Endothelial cell of umbilical vein (primary cell): ENCODE data around the gene ZNF385B. TPM values are rescaled to one million over a fixed set of nuclear protein-coding genes. Genes with fewer than 3 reads are reported as not detected.

Source experiments
- BruUV-seq: library from RNA; stranded (reverse); fragments of 400-500 nt; replicated peaks from 2 replicates; lab custom pipeline; 2021; lab: Mats Ljungman, UMichigan
- CTCF ChIA-PET: fragments of 300-600, 350-600 bp; sonication (Branson Sonifier 250); formaldehyde crosslinking; loops from one replicate; lab custom pipeline; 2021; ENCODE audit warnings: antibody characterized with exemption, inconsistent platforms; lab: Charles Lee
- POLR2A ChIA-PET: fragments of 300-600, 350-600 bp; sonication (Branson Sonifier 250); formaldehyde crosslinking; loops from one replicate; lab custom pipeline; 2021; ENCODE audit warnings: antibody characterized with exemption, inconsistent platforms; lab: Charles Lee
- DNase-seq: peaks from one replicate; pipeline ENCODE4 v3.0.0-alpha.2; 2011; ENCODE audit warnings: low read depth, low spot score
- FAIRE-seq: peaks from 2 replicates; lab custom pipeline; 2011; peaks lifted over from hg19 to GRCh38; lab: Jason Lieb, UNC
- H2AFZ ChIP-seq: 2 replicates; pipeline ENCODE4 v1.6.0; 2012; ENCODE audit warnings: low read depth, low read length, control low read depth, inconsistent platforms
- H3K27ac ChIP-seq: 2 replicates; pipeline ENCODE4 v1.5.1; 2011; ENCODE audit warnings: low read depth, mild to moderate bottlenecking, control low read depth, low read length, moderate library complexity; ENCODE audit not compliant: insufficient read depth
- H3K27me3 ChIP-seq, 2 experiments: 2 replicates each; pipeline versions ENCODE4 v1.6.0 to v1.6.1; 2011; ENCODE audit warnings: low read length in 2 of 2, mixed read lengths in 1 of 2; ENCODE audit not compliant: control insufficient read depth in 2 of 2, insufficient read depth in 2 of 2
- H3K36me3 ChIP-seq, 2 experiments: 2 replicates in 1 of 2; 3 replicates in 1 of 2; pipeline ENCODE4 v1.5.1; 2011; ENCODE audit warnings: low read length in 2 of 2, mild to moderate bottlenecking in 1 of 2, moderate library complexity in 1 of 2; ENCODE audit not compliant: control insufficient read depth in 2 of 2, insufficient read depth in 2 of 2; ENCODE audit errors: extremely low read depth in 1 of 2
- H3K4me1 ChIP-seq: 3 replicates; pipeline ENCODE4 v1.5.1; 2011; ENCODE audit warnings: mild to moderate bottlenecking, low read length; ENCODE audit not compliant: control insufficient read depth, insufficient read depth; ENCODE audit errors: extremely low read depth
- H3K4me2 ChIP-seq: 2 replicates; pipeline ENCODE4 v1.6.1; 2011; ENCODE audit warnings: low read length, control low read depth, mixed read lengths; ENCODE audit not compliant: insufficient read depth
- H3K4me3 ChIP-seq, 3 experiments: fragments of 200-600 bp in 1 of 3; sonication (generic), shearing (Covaris generic) in 1 of 3; replicated peaks in 1 of 3; 2 replicates each; pipeline ENCODE4 v1.5.1; 2011 to 2016; ENCODE audit warnings: control low read depth in 3 of 3, low read length in 3 of 3, mild to moderate bottlenecking in 2 of 3, inconsistent platforms in 1 of 3, low read depth in 1 of 3, moderate library complexity in 1 of 3; ENCODE audit not compliant: insufficient read depth in 1 of 3
- H3K79me2 ChIP-seq: 2 replicates; pipeline ENCODE4 v1.6.0; 2012; ENCODE audit warnings: low read length, inconsistent platforms; ENCODE audit not compliant: control insufficient read depth, insufficient read depth
- H3K9ac ChIP-seq: replicated peaks from 2 replicates; pipeline ENCODE3; 2011; ENCODE audit warnings: low read length, control low read depth; ENCODE audit not compliant: insufficient read depth; ENCODE audit errors: extremely low read depth
- H3K9me1 ChIP-seq: replicated peaks from 3 replicates; pipeline ENCODE4 v1.6.0; 2011; ENCODE audit warnings: mild to moderate bottlenecking, low read length; ENCODE audit not compliant: control insufficient read depth, insufficient read depth; ENCODE audit errors: extremely low read depth
- H3K9me3 ChIP-seq: replicated peaks from 2 replicates; pipeline ENCODE4 v1.5.1; 2012; ENCODE audit warnings: low read length, inconsistent platforms; ENCODE audit not compliant: control insufficient read depth, insufficient read depth
- H4K20me1 ChIP-seq: replicated peaks from 2 replicates; pipeline ENCODE3; 2011; ENCODE audit warnings: mild to moderate bottlenecking, low read length; ENCODE audit not compliant: control insufficient read depth, insufficient read depth; ENCODE audit errors: extremely low read depth
- CTCF ChIP-seq, 2 donors: IDR thresholded peaks; 1 replicate in 1 of 2; 2 replicates in 1 of 2; pipeline ENCODE4 v1.5.1; 2011; ENCODE audit warnings: low read length in 2 of 2, mild to moderate bottlenecking in 2 of 2, moderate library complexity in 2 of 2, control low read depth in 1 of 2, inconsistent platforms in 1 of 2, low read depth in 1 of 2; ENCODE audit not compliant: insufficient read depth in 1 of 2; ENCODE audit errors: extremely low read depth in 1 of 2
- EZH2 ChIP-seq: IDR thresholded peaks from 2 replicates; pipeline ENCODE4 v1.6.1; 2012; ENCODE audit warnings: borderline replicate concordance, low read depth, mild to moderate bottlenecking, moderate library complexity, low read length, inconsistent platforms; ENCODE audit not compliant: severe bottlenecking
- MYC ChIP-seq: IDR thresholded peaks from one replicate; pipeline ENCODE4 v1.6.1; 2011; ENCODE audit warnings: mild to moderate bottlenecking, low read depth, low read length
- POLR2A ChIP-seq: IDR thresholded peaks from 2 replicates; pipeline ENCODE4 v1.6.1; 2012; ENCODE audit warnings: low read depth, mild to moderate bottlenecking, control low read depth, low read length
- dilution Hi-C: fragments of 300-500 bp; cut with MboI; formaldehyde crosslinking; loops from one replicate; pipeline ENCODE4 v1.15.0; 2019; ENCODE audit warnings: low sequenced_read_pairs; ENCODE audit not compliant: extremely low pct_ligation_motif_present
- intact Hi-C: fragments of 100-400 bp; cut with micrococcal nuclease; formaldehyde crosslinking; loops from one replicate; pipeline ENCODE4 v1.10.0; 2022
- polyA plus RNA-seq, 4 experiments: library from polyadenylated mRNA; depleted of rRNA in 3 of 4; stranded (reverse) in 3 of 4; unstranded in 1 of 4; fragments of >200 nt; gene quantifications; 2 replicates each; pipeline versions ENCODE4 v1.2.1 to v1.2.3, GENCODE V29; 2011 to 2012; ENCODE audit warnings: missing spikeins in 1 of 4
- total RNA-seq: library from RNA; stranded (reverse); gene quantifications from 2 replicates; pipeline ENCODE4 v1.2.3, GENCODE V29; 2021

Gene ZNF385B
- total and polyA plus RNA-seq, 2 donors (not counting 3 experiments of a cell fraction or from before 2014, with no cell fraction given), result not detected

DNA sequence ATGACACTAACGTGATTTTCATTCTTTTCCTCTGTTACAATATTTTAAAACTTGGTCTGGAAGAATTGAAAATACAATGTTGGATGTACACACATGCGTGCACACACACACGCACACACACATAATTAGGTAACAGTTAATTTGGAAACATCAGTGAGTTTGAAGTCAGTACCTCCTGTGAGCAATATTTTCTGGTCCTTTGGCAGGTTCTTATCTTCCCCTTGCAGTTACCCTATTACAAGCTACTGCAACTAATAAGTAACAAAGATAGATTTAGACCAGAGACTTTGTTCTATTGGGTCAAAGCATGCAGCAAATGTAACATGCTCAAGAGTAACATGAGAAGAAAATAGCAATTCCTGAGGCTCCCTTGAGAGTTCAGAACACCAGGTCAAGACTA, 73.3 kb downstream of the ZNF385B start:
- Histone ChIP-seq H3K79me2 (no peaks in the 10 kb centered on the region), H4K20me1 (no peaks in the 10 kb centered on the region), H3K27ac (no peak overlapping the region), H3K4me3 (no peak overlapping the region), H3K9me1 (no peaks in the 10 kb centered on the region), H2AFZ (no peak overlapping the region), H3K9ac (no peak overlapping the region), H3K4me1 (no peaks in the 10 kb centered on the region), H3K9me3 (no peaks in the 10 kb centered on the region), H3K36me3 (no peaks in the 10 kb centered on the region), H3K4me2 (no peak overlapping the region), H3K27me3 (no peaks in the 10 kb centered on the region)
- POLR2A ChIA-PET, result no interaction called here
- intact Hi-C loops (no loop called here), dilution Hi-C loops (no loop called here)
- no peak for FAIRE-seq
- BruUV-seq, result no TSS peak
- CTCF ChIA-PET, result no interaction called here
- DNase-seq, result no peak
- TF ChIP-seq EZH2, result no peak
- TF ChIP-seq POLR2A, result no peak
- TF ChIP-seq CTCF (IDR thresholded peaks at IDR 0.05; ENCODE audit: extremely low read depth in 1 of 2, insufficient read depth in 1 of 2, low read depth in 1 of 2, low read length in 2 of 2), result no peak

DNA sequence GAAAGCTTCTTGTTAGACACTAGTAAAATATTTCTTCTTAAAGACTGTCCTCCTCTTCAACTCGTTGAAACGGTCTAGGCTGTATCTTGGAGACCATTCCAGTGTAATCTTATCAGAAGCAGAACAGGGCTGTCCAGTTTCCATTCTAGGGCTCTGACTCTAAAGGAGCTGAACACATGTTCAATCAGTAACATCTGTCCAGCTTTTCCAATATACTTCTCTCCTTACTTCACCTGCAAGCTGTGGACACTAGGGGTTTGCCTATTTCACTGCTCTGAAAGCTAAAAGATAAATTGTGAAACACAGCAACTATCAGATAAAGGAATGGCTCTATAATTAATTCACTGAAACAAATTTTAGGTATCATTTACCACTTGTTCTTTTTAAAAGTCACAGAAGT, 73.8 kb downstream of the ZNF385B start:
- CTCF ChIA-PET, result no interaction called here
- Histone ChIP-seq H4K20me1 (no peaks in the 10 kb centered on the region), H3K9me1 (no peaks in the 10 kb centered on the region), H3K9me3 (no peaks in the 10 kb centered on the region), H3K27me3 (no peaks in the 10 kb centered on the region), H3K4me3 (no peak overlapping the region), H3K9ac (no peak overlapping the region), H3K4me2 (no peak overlapping the region), H3K27ac (no peak overlapping the region), H3K4me1 (no peaks in the 10 kb centered on the region), H3K36me3 (no peaks in the 10 kb centered on the region), H3K79me2 (no peaks in the 10 kb centered on the region), H2AFZ (no peak overlapping the region)
- FAIRE-seq (no peak), DNase-seq (no peak)
- dilution Hi-C loops, result no loop called here
- intact Hi-C loops, result no loop called here
- BruUV-seq, result no TSS peak
- POLR2A ChIA-PET, result no interaction called here
- TF ChIP-seq MYC (no peak), CTCF (IDR thresholded peaks at IDR 0.05; ENCODE audit: extremely low read depth in 1 of 2, insufficient read depth in 1 of 2, low read depth in 1 of 2, low read length in 2 of 2) (no peak), POLR2A (no peak)
